WTC11 (cell line): Measurements from ENCODE around the gene CDC16.

Experiments used
- CREB1 ChIP-seq: sonication (generic); formaldehyde crosslinking; IDR thresholded peaks from 2 replicates; pipeline ENCODE4 v1.8.0; 2023; ENCODE audit warnings: mild to moderate bottlenecking, missing genetic modification reagents
- ESRRA ChIP-seq: sonication (generic); formaldehyde crosslinking; IDR thresholded peaks from 2 replicates; pipeline ENCODE4 v1.8.1; 2022; ENCODE audit warnings: mild to moderate bottlenecking, missing genetic modification reagents, borderline replicate concordance
- FOXJ3 ChIP-seq: sonication (generic); formaldehyde crosslinking; IDR thresholded peaks from 2 replicates; pipeline ENCODE4 v1.9.0; 2021; ENCODE audit warnings: missing genetic modification reagents, mild to moderate bottlenecking, borderline replicate concordance
- NR3C1 ChIP-seq: sonication (generic); formaldehyde crosslinking; conservative IDR thresholded peaks from 2 replicates; pipeline ENCODE4 v1.8.1; 2023; ENCODE audit warnings: low read depth, mild to moderate bottlenecking, missing genetic modification reagents
- RELA ChIP-seq: sonication (generic); formaldehyde crosslinking; IDR thresholded peaks from 2 replicates; pipeline ENCODE4 v1.8.1; 2022; ENCODE audit warnings: missing genetic modification reagents, mild to moderate bottlenecking, borderline replicate concordance
- TP53 ChIP-seq: sonication (generic); formaldehyde crosslinking; IDR thresholded peaks from 2 replicates; pipeline ENCODE4 v1.8.1; 2023; ENCODE audit warnings: mild to moderate bottlenecking, missing genetic modification reagents
- ZSCAN18 ChIP-seq: fragments of 250-450 bp; sonication (Bioruptor Pico); IDR thresholded peaks from 2 replicates; pipeline ENCODE4 v2.1.2; 2022; ENCODE audit warnings: mild to moderate bottlenecking, moderate library complexity
- TF ChIP-seq, protein P1 (sequence below): sonication (generic); formaldehyde crosslinking; conservative IDR thresholded peaks from 2 replicates; pipeline ENCODE4 v1.8.1; 2022; ENCODE audit warnings: mild to moderate bottlenecking, missing genetic modification reagents
- TF ChIP-seq, protein P2 (sequence below): fragments of 200-600 bp; IDR thresholded peaks from 2 replicates; pipeline ENCODE4 v1.8.0; 2022; ENCODE audit warnings: antibody characterized with exemption
- TF ChIP-seq, protein P3 (sequence below): sonication (generic); formaldehyde crosslinking; IDR thresholded peaks from 2 replicates; pipeline ENCODE4 v1.8.1; 2023; ENCODE audit warnings: mild to moderate bottlenecking, moderate library complexity, missing genetic modification reagents
- TF ChIP-seq, protein P4 (sequence below): sonication (generic); formaldehyde crosslinking; IDR thresholded peaks from 2 replicates; pipeline ENCODE4 v1.8.0; 2022; ENCODE audit warnings: mild to moderate bottlenecking, missing genetic modification reagents

GRCh38 chr13:114234266-114234644 is 442 bp upstream of the CDC16 start:
- TF ChIP-seq, protein P1, sequence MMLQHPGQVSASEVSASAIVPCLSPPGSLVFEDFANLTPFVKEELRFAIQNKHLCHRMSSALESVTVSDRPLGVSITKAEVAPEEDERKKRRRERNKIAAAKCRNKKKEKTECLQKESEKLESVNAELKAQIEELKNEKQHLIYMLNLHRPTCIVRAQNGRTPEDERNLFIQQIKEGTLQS = no peak
- TF ChIP-seq, protein P2, sequence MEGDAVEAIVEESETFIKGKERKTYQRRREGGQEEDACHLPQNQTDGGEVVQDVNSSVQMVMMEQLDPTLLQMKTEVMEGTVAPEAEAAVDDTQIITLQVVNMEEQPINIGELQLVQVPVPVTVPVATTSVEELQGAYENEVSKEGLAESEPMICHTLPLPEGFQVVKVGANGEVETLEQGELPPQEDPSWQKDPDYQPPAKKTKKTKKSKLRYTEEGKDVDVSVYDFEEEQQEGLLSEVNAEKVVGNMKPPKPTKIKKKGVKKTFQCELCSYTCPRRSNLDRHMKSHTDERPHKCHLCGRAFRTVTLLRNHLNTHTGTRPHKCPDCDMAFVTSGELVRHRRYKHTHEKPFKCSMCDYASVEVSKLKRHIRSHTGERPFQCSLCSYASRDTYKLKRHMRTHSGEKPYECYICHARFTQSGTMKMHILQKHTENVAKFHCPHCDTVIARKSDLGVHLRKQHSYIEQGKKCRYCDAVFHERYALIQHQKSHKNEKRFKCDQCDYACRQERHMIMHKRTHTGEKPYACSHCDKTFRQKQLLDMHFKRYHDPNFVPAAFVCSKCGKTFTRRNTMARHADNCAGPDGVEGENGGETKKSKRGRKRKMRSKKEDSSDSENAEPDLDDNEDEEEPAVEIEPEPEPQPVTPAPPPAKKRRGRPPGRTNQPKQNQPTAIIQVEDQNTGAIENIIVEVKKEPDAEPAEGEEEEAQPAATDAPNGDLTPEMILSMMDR = no peak
- TF ChIP-seq FOXJ3 (CRISPR knock-in tag) (no peak), CREB1 (no peak), ZSCAN18 (no peak), NR3C1 (CRISPR knock-in tag) (no peak), RELA (CRISPR knock-in tag) (no peak), TP53 (no peak), ESRRA (CRISPR knock-in tag) (no peak)
- TF ChIP-seq, protein P3, sequence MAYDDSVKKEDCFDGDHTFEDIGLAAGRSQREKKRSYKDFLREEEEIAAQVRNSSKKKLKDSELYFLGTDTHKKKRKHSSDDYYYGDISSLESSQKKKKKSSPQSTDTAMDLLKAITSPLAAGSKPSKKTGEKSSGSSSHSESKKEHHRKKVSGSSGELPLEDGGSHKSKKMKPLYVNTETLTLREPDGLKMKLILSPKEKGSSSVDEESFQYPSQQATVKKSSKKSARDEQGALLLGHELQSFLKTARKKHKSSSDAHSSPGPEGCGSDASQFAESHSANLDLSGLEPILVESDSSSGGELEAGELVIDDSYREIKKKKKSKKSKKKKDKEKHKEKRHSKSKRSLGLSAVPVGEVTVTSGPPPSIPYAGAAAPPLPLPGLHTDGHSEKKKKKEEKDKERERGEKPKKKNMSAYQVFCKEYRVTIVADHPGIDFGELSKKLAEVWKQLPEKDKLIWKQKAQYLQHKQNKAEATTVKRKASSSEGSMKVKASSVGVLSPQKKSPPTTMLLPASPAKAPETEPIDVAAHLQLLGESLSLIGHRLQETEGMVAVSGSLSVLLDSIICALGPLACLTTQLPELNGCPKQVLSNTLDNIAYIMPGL (CRISPR knock-in tag) = no peak
- TF ChIP-seq, protein P4, sequence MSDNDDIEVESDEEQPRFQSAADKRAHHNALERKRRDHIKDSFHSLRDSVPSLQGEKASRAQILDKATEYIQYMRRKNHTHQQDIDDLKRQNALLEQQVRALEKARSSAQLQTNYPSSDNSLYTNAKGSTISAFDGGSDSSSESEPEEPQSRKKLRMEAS = no peak
